Adipocyte (in vitro differentiated cells): Measurements from ENCODE around the gene CARD18.

Source experiments
- DNase-seq: peaks from one replicate; pipeline ENCODE4 v3.0.0-alpha.2; 2015; ENCODE audit warnings: low read depth
- H3K27me3 ChIP-seq: replicated peaks from 2 replicates; pipeline ENCODE4 v1.7.0; 2013; ENCODE audit warnings: mild to moderate bottlenecking, low read length, moderate library complexity; ENCODE audit not compliant: control insufficient read depth, insufficient read depth
- H3K36me3 ChIP-seq: 2 replicates; pipeline ENCODE4 v1.7.0; 2013; ENCODE audit warnings: low read length, mild to moderate bottlenecking, moderate library complexity; ENCODE audit not compliant: control insufficient read depth, insufficient read depth, severe bottlenecking
- H3K4me1 ChIP-seq: 2 replicates; pipeline ENCODE4 v1.7.0; 2013; ENCODE audit warnings: mild to moderate bottlenecking, low read length, moderate library complexity; ENCODE audit not compliant: control insufficient read depth, insufficient read depth
- H3K4me3 ChIP-seq: 2 replicates; pipeline ENCODE4 v1.7.0; 2013; ENCODE audit warnings: mild to moderate bottlenecking, low read length, moderate library complexity
- H3K9ac ChIP-seq: 2 replicates; pipeline ENCODE4 v1.7.0; 2013; ENCODE audit warnings: mild to moderate bottlenecking, low read length, moderate library complexity
- H3K9me3 ChIP-seq: 2 replicates; pipeline ENCODE4 v1.7.0; 2013; ENCODE audit warnings: mild to moderate bottlenecking, low read length, moderate library complexity; ENCODE audit not compliant: control insufficient read depth

The CARD18 gene

DNA sequence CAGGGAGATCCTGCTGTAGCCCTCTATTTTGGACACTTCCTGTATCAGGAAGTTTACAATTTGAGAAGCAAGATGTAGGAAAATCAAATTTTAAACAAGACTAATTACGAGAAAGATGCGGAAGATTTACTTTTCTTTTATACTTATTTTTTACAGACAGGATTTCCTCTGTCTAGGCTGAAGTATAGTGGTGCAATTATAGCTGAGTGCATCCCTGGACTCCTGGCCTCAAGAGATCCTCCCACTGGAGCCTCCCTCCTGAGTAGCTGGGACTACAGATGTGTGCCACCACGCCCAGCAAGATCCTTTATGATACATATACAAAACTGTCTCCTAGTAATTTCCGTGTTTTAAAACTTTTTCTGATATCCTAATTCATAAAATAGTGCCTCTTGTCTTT lies 17.2 kb upstream of the CARD18 start:
- H3K4me1 ChIP-seq, result no peaks in the 10 kb centered on the region
- H3K4me3 ChIP-seq, result no peak overlapping the region
- no peaks in the 10 kb centered on the region for H3K36me3 ChIP-seq
- H3K27me3 ChIP-seq, result no peaks in the 10 kb centered on the region
- no peaks in the 10 kb centered on the region for H3K9me3 ChIP-seq
- DNase-seq, result no peak
- H3K9ac ChIP-seq, result no peak overlapping the region

DNA sequence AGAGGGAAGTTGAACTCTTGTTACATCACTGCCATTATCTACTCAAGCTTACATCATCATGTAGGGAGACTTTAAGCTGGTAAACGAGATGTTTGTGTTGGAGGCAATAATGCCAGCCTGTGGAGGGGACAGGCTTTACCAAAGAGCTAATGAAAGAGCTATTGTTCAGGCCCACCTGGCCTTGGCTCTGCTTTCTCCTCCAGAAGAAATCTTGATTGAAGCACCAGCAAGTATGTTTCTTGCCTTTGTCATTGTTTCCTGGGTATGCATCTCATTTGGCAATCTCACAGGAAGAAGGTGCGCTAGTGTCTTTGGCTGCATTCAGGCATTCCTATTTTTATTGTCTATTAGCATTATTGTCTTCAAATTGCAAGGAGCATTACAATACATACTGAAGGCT lies 16.7 kb upstream of the CARD18 start:
- DNase-seq, result no peak
- no peaks in the 10 kb centered on the region for H3K27me3 ChIP-seq
- H3K36me3 ChIP-seq, result no peaks in the 10 kb centered on the region
- H3K9me3 ChIP-seq, result no peaks in the 10 kb centered on the region
- no peak overlapping the region for H3K9ac ChIP-seq
- no peaks in the 10 kb centered on the region for H3K4me1 ChIP-seq
- H3K4me3 ChIP-seq, result no peak overlapping the region

DNA sequence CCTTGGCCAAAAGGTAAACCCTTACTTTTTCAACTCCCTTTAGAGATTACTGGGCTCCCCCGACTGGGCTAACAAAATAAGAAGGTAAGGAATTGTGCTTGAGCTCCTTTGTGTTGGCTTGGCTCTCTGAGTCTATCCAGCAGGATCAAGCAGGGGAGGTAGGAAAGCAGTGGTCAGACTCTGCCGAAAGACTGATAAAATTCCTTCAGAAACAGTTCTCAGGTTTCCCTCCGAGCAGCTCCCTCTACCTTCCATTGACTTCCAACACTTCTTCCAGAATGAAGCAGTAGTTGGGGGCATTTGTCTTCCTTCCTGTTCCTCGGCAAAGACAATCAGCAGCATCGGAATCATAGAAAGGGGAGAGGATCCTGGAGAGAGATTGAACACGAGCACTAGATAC lies 16.1 kb upstream of the CARD18 start:
- no peak overlapping the region for H3K4me3 ChIP-seq
- H3K4me1 ChIP-seq, result no peaks in the 10 kb centered on the region

DNA sequence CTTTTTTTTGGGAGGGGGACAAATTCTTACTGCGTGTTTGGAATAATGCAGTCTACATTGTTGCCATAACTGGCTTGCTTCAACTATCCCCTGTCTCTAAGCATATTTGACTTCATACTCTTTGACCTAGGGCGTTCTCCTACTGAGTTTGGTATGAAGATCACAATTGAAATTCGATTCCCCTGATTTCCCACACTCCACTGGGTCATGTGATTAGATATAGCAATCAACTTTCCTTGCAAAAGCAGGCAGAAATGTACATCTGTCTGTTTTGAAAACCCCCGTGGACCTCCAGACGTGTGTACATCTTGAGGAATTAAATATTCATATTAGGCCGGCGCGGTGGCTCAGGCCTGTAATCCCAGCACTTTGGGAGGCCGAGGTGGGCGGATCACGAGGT lies 13.8 kb upstream of the CARD18 start:
- H3K36me3 ChIP-seq, result no peaks in the 10 kb centered on the region
- no peaks in the 10 kb centered on the region for H3K27me3 ChIP-seq
- H3K4me3 ChIP-seq, result no peak overlapping the region
- no peaks in the 10 kb centered on the region for H3K4me1 ChIP-seq
- H3K9ac ChIP-seq, result no peak overlapping the region
- no peak for DNase-seq
- no peaks in the 10 kb centered on the region for H3K9me3 ChIP-seq

More for the DNA sequence above, 16.1 kb upstream of the CARD18 start:
- no peak for DNase-seq
- Histone ChIP-seq H3K9ac (no peak overlapping the region), H3K9me3 (no peaks in the 10 kb centered on the region), H3K27me3 (no peaks in the 10 kb centered on the region), H3K36me3 (no peaks in the 10 kb centered on the region)

- DNase-seq, result no peak
- Histone ChIP-seq H3K9me3 (no peaks in the 10 kb centered on the region), H3K4me1 (no peaks in the 10 kb centered on the region), H3K36me3 (no peaks in the 10 kb centered on the region), H3K9ac (no peak overlapping the region), H3K27me3 (no peaks in the 10 kb centered on the region), H3K4me3 (no peak overlapping the region)
Measured at GRCh38 chr11:105152560-105152959, 13.0 kb upstream of the CARD18 start.

DNA sequence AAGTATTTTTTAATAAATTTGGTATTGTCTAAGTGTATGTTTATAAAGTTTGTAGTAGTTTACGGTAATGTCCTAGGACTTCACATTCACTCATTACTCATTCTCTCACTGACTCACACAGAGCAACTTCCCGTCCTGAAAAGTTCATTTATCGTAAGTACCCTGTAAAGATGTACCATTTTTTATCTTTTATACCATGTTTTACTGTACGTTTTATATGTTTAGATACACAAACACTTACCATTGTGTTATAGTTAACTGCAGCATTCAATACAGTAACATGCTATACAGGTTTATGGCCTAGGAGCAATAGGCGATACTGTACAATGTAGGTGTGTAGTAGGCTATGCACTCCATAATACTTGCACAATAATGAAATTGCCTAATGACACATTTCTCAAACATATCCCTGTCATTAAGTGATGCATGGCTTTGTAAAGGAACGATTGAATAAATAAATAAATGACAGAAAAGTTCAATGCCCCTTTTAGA lies 12.5 kb upstream of the CARD18 start:
- H3K27me3 ChIP-seq, result no peaks in the 10 kb centered on the region
- H3K9me3 ChIP-seq, result no peaks in the 10 kb centered on the region
- H3K36me3 ChIP-seq, result no peaks in the 10 kb centered on the region
- no peaks in the 10 kb centered on the region for H3K4me1 ChIP-seq
- H3K4me3 ChIP-seq, result no peak overlapping the region
- DNase-seq, result no peak
- H3K9ac ChIP-seq, result no peak overlapping the region

DNA sequence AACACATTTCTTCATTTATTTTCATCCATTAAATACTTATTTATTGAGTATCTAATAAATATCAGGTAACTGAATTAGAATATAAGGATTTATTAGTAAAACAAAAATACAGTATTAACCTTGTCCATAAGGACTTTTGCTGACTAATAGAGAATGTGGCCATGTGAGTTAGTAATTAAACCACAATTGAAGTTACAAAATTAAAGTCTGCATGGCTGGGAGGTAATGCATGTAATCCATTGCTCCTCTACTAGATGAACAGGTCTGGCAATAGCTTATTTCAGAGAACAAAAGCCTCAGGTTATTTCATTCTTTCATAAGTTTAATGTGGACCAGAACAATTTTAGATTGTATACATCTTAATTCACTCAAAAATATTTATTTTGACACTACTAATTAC lies 9.9 kb upstream of the CARD18 start:
- Histone ChIP-seq H3K9ac (no peak overlapping the region), H3K4me3 (no peak overlapping the region), H3K27me3 (no peaks in the 10 kb centered on the region), H3K9me3 (no peaks in the 10 kb centered on the region), H3K4me1 (peaks cover 4% of the 10 kb centered on the region), H3K36me3 (no peaks in the 10 kb centered on the region)
- DNase-seq, result no peak

- H3K9ac ChIP-seq, result no peak overlapping the region
- H3K36me3 ChIP-seq, result no peaks in the 10 kb centered on the region
- peaks cover 4% of the 10 kb centered on the region for H3K4me1 ChIP-seq
- no peak overlapping the region for H3K4me3 ChIP-seq
- no peaks in the 10 kb centered on the region for H3K9me3 ChIP-seq
- H3K27me3 ChIP-seq, result no peaks in the 10 kb centered on the region
- no peak for DNase-seq
Measured at GRCh38 chr11:105148241-105148640, 8.7 kb upstream of the CARD18 start.

DNA sequence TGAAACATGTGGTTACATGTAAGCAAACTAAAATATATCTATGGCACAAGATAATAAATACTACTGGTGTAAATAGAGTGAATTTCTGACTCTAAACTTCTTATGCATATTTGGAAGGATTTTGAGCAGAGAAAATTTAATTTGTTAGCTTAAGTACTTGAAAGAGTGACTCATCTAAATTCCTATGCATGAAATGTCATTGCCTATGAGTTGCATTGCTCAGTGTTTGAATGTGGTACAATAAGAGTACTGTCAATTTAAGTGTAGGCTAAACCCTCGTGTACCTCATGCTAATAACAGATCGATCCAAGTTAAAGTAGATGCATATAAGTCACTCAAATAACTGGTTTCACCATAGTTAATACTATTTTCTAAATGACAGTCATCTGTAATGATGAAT lies 5.3 kb upstream of the CARD18 start:
- H3K9ac ChIP-seq, result no peak overlapping the region
- H3K4me3 ChIP-seq, result no peak overlapping the region

DNA sequence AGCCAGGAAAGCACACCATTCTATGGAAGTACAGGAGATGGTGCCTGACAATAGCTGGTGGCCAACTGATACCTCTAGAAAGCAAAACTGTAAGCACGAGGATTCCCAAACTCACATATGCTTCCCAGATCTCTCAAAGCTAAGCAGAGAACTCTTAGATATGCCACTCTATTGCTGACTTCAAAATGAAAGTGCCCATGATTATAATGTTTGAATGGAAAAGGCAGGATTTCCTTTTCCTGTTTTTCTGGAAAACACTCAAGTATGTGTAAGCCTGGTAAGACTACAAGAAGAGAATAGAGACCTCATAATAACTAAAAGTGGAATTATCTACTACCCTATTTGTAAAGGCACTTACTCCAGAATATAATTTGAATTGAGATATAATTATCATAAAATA lies 2.6 kb upstream of the CARD18 start:
- no peaks in the 10 kb centered on the region for H3K9me3 ChIP-seq
- H3K9ac ChIP-seq, result no peak overlapping the region
- no peaks in the 10 kb centered on the region for H3K36me3 ChIP-seq
- DNase-seq, result no peak
- H3K4me3 ChIP-seq, result no peak overlapping the region
- H3K27me3 ChIP-seq, result no peaks in the 10 kb centered on the region
- peaks cover 4% of the 10 kb centered on the region for H3K4me1 ChIP-seq

More for the DNA sequence above, 5.3 kb upstream of the CARD18 start:
- peak; percentile 81 for DNase-seq
- no peaks in the 10 kb centered on the region for H3K36me3 ChIP-seq
- no peaks in the 10 kb centered on the region for H3K27me3 ChIP-seq
- peaks cover 4% of the 10 kb centered on the region for H3K4me1 ChIP-seq
- H3K9me3 ChIP-seq, result no peaks in the 10 kb centered on the region

- no peak overlapping the region for H3K4me3 ChIP-seq
- no peak for DNase-seq
- H3K36me3 ChIP-seq, result no peaks in the 10 kb centered on the region
- H3K4me1 ChIP-seq, result no peaks in the 10 kb centered on the region
- H3K9me3 ChIP-seq, result no peaks in the 10 kb centered on the region
- no peak overlapping the region for H3K9ac ChIP-seq
- H3K27me3 ChIP-seq, result no peaks in the 10 kb centered on the region
Measured at GRCh38 chr11:105137286-105137685, 2.3 kb downstream of the CARD18 start.

DNA sequence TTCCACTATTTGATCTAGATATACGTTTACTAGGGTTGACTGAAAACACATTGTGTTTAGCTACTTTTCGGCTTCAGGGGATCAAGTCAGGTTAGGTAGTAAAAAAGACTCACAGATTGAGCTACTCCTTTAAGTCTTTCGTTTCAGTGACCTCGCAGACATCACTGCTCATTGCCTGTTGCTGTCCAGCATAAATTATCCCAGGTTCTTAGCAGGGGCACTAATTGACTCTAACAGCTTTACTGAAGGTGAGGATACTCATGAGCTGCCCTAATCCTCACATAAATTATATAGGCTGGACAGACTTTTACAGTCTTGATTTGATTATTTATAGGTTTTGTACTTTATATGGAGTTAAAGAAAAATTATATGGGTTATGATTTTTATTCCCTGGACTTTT lies 3.7 kb downstream of the CARD18 start:
- DNase-seq, result no peak

More for the DNA sequence above, 3.7 kb downstream of the CARD18 start:
- no peaks in the 10 kb centered on the region for H3K36me3 ChIP-seq
- H3K4me3 ChIP-seq, result no peak overlapping the region
- no peak overlapping the region for H3K9ac ChIP-seq
- no peaks in the 10 kb centered on the region for H3K27me3 ChIP-seq
- H3K9me3 ChIP-seq, result peaks cover 8% of the 10 kb centered on the region
- no peaks in the 10 kb centered on the region for H3K4me1 ChIP-seq
